CD4-positive, alpha-beta T cell (primary cell): ENCODE measurements around the gene VPS13A. TPM values are rescaled to one million over a fixed set of nuclear protein-coding genes. Genes with fewer than 3 reads are reported as not detected.

Experiments
- ATAC-seq: fragments of 200-7000 bp; cut with Tn5 transposase; one replicate; pipeline ENCODE4 v1.10.0; 2022; ENCODE audit warnings: mild to moderate bottlenecking; ENCODE audit not compliant: poor library complexity
- CTCF ChIA-PET: fragments of 350-600 bp; sonication (Branson Sonifier 250); formaldehyde crosslinking; loops from one replicate; lab custom pipeline; 2021; ENCODE audit warnings: antibody characterized with exemption, inconsistent platforms; lab: Charles Lee
- POLR2A ChIA-PET: fragments of 350-600 bp; sonication (Branson Sonifier 250); formaldehyde crosslinking; loops from one replicate; lab custom pipeline; 2021; ENCODE audit warnings: antibody characterized with exemption, inconsistent platforms; lab: Charles Lee
- DNase-seq, 14 experiments: peaks; one replicate each; pipeline ENCODE4 v3.0.0-alpha.2; 2013 to 2020; ENCODE audit warnings: mixed read lengths in 2 of 14
- H3K27ac ChIP-seq, 2 donors: one replicate each; pipeline versions ENCODE4 v1.5.1 to v1.7.0; 2013; ENCODE audit warnings: low read length in 2 of 2, low read depth in 1 of 2, mild to moderate bottlenecking in 1 of 2
- H3K27me3 ChIP-seq, 2 experiments: 1 replicate in 1 of 2; 2 replicates in 1 of 2; pipeline versions ENCODE4 v1.6.1 to v1.7.0; 2013; ENCODE audit warnings: low read length in 2 of 2, control low read depth in 1 of 2, mild to moderate bottlenecking in 1 of 2, moderate library complexity in 1 of 2; ENCODE audit not compliant: insufficient read depth in 2 of 2, control insufficient read depth in 1 of 2
- H3K36me3 ChIP-seq: one replicate; pipeline ENCODE4 v1.6.1; 2013; ENCODE audit warnings: low read length, control low read depth; ENCODE audit not compliant: insufficient read depth
- H3K4me1 ChIP-seq: one replicate; pipeline ENCODE4 v1.6.1; 2013; ENCODE audit warnings: low read length, control low read depth; ENCODE audit not compliant: insufficient read depth
- H3K4me3 ChIP-seq: one replicate; pipeline ENCODE4 v1.5.1; 2013; ENCODE audit warnings: mild to moderate bottlenecking, low read length, moderate library complexity
- H3K9me3 ChIP-seq, 2 experiments: 1 replicate in 1 of 2; 2 replicates in 1 of 2; pipeline versions ENCODE4 v1.6.1 to v1.7.0; 2013; ENCODE audit warnings: low read length in 2 of 2, mild to moderate bottlenecking in 2 of 2, control low read depth in 1 of 2, moderate library complexity in 1 of 2; ENCODE audit not compliant: control insufficient read depth in 1 of 2, insufficient read depth in 1 of 2
- H3K27ac Mint-ChIP-seq: one replicate; pipeline ENCODE4 v1.8.0; 2020; ENCODE audit warnings: mixed read lengths
- H3K27me3 Mint-ChIP-seq: one replicate; pipeline ENCODE4 v1.8.0; 2021; ENCODE audit warnings: mixed read lengths
- H3K36me3 Mint-ChIP-seq: one replicate; pipeline ENCODE4 v1.8.0; 2021; ENCODE audit warnings: low read depth, mixed read lengths
- H3K4me1 Mint-ChIP-seq: one replicate; pipeline ENCODE4 v1.8.0; 2021; ENCODE audit warnings: low read depth, mixed read lengths
- H3K4me3 Mint-ChIP-seq: one replicate; pipeline ENCODE4 v1.8.0; 2020; ENCODE audit warnings: mild to moderate bottlenecking, mixed read lengths
- H3K9me3 Mint-ChIP-seq: one replicate; pipeline ENCODE4 v1.8.0; 2020; ENCODE audit warnings: mixed read lengths
- intact Hi-C, 2 experiments: fragments of 100-400 bp; cut with DNase I in 1 of 2; cut with micrococcal nuclease in 1 of 2; formaldehyde crosslinking; loops; one replicate each; pipeline versions ENCODE4 v1.15.1 to v1.9.0; 2023 to 2025; cut with DNase I, micrococcal nuclease
- total RNA-seq, 174 experiments: library from RNA in 2 of 174; stranded (reverse) in 2 of 174; gene quantifications; one replicate each; pipeline ENCODE4 v1.2.3 and lab custom pipeline; 2021 to 2026
- TF ChIP-seq, protein P1 (sequence below): fragments of 200-600 bp; IDR thresholded peaks from one replicate; pipeline ENCODE4 v1.8.0; 2022; ENCODE audit warnings: antibody characterized with exemption, mild to moderate bottlenecking

VPS13A gene
- total RNA-seq, 2 experiments from 2014 or later: 37.3 to 41.1 TPM

GRCh38 chr9:77450085-77450475 lies 272.7 kb downstream of the VPS13A start:
- no peaks in the 10 kb centered on the region for H3K9me3 Mint-ChIP-seq
- no peak overlapping the region for H3K27ac ChIP-seq
- no peak overlapping the region for H3K27ac Mint-ChIP-seq
- H3K4me3 Mint-ChIP-seq: no peak overlapping the region
- ATAC-seq (no peak), DNase-seq (no peak)
- peaks cover 16% of the 10 kb centered on the region for H3K4me1 Mint-ChIP-seq
- CTCF ChIA-PET: no interaction called here
- POLR2A ChIA-PET: no interaction called here
- H3K27me3 ChIP-seq: peaks cover 0 to 4% of the 10 kb centered on the region in 2 experiments
- H3K27me3 Mint-ChIP-seq: no peaks in the 10 kb centered on the region
- H3K9me3 ChIP-seq: no peaks in the 10 kb centered on the region
- H3K4me3 ChIP-seq: no peak overlapping the region
- TF ChIP-seq, protein P1, sequence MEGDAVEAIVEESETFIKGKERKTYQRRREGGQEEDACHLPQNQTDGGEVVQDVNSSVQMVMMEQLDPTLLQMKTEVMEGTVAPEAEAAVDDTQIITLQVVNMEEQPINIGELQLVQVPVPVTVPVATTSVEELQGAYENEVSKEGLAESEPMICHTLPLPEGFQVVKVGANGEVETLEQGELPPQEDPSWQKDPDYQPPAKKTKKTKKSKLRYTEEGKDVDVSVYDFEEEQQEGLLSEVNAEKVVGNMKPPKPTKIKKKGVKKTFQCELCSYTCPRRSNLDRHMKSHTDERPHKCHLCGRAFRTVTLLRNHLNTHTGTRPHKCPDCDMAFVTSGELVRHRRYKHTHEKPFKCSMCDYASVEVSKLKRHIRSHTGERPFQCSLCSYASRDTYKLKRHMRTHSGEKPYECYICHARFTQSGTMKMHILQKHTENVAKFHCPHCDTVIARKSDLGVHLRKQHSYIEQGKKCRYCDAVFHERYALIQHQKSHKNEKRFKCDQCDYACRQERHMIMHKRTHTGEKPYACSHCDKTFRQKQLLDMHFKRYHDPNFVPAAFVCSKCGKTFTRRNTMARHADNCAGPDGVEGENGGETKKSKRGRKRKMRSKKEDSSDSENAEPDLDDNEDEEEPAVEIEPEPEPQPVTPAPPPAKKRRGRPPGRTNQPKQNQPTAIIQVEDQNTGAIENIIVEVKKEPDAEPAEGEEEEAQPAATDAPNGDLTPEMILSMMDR: no peak
- H3K36me3 ChIP-seq: no peaks in the 10 kb centered on the region
- intact Hi-C loops: loop anchor here (10.0 kb wide), 2 partner anchors 305 to 765 kb away; no protein-coding TSS in a partner anchor
- no peaks in the 10 kb centered on the region for H3K36me3 Mint-ChIP-seq
- peaks cover 8% of the 10 kb centered on the region for H3K4me1 ChIP-seq

DNA sequence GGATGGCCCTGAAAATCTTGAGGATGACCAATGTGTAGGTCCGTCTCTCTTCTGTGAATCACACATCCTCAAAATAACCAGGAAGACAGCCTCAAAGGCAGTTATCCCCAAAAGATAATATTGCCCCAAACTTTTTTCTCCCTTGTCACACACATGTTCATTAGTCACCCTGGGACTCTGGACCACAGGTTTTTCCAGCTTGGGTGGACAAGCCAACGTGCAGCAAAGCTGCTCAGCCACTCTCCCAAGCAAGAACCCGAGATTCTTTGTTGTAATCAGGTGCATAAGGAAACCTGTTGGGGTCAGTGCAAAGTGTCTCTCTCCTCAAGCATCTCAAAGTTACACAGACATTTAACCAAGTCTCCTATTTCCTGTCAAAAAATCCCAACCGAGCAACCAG lies 274.2 kb downstream of the VPS13A start:
- peaks cover 0 to 4% of the 10 kb centered on the region in 2 experiments for H3K27me3 ChIP-seq
- H3K27me3 Mint-ChIP-seq: no peaks in the 10 kb centered on the region
- ATAC-seq (no peak), DNase-seq (no peak)
- peaks cover 19% of the 10 kb centered on the region for H3K4me1 Mint-ChIP-seq
- H3K4me3 Mint-ChIP-seq: no peak overlapping the region
- H3K9me3 ChIP-seq: no peaks in the 10 kb centered on the region
- peaks cover 8% of the 10 kb centered on the region for H3K4me1 ChIP-seq
- H3K9me3 Mint-ChIP-seq: no peaks in the 10 kb centered on the region
- H3K36me3 Mint-ChIP-seq: no peaks in the 10 kb centered on the region
- ChIA-PET POLR2A (no interaction called here), CTCF (no interaction called here)
- H3K27ac Mint-ChIP-seq: no peak overlapping the region
- H3K36me3 ChIP-seq: no peaks in the 10 kb centered on the region
- no peak overlapping the region for H3K4me3 ChIP-seq
- TF ChIP-seq, protein P1: no peak
- intact Hi-C loops: loop anchor here (10.0 kb wide), 2 partner anchors 303 to 763 kb away; no protein-coding TSS in a partner anchor
- H3K27ac ChIP-seq: no peak overlapping the region

DNA sequence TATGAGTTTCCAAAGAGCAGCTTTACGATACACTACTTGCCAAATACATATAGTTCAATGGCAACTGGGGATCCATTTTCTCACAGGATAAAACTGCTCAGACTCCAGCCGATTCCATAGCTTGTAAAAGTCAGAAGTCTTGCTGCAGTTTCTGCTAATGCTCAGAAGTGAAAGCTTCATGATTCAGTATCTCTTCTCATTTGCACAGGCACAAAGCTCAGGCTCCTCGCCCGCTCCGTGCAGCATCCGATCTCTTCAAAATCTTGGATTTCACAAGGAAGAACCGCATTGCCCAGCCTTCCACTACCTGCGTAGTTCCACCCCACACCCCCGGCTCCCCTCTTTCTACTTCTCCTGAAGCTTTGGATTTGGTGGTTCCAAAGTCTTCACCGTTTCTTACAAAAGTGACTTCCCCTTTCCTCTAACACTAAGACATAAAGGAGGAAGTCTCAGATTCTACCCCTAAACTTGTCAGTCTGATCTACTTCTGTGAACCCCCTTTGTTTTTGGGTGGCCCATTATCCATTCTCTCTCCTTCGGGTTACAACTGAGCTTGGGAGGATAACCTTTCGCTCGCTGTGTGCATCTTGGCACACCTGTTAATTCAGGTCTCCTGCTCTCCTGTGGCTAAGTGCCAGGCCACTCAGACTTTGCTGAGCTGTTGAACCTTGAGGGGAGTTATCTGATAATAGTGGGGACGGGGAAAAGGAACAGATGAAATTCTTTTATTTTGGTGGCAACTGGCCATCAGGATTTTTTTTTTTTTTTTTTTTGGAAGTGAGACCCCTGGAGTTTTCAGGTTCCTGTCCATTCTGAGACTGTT lies 276.7 kb downstream of the VPS13A start:
- CTCF ChIA-PET: interaction anchor here (1.0 to 1.6 kb wide), 2 partner anchors 11 to 20 kb away, joined by 3 to 4 read pairs; no protein-coding TSS in a partner anchor
- H3K4me3 Mint-ChIP-seq: peak overlapping the region; percentile 84
- peak overlapping the region; percentile 28 for H3K27ac Mint-ChIP-seq
- Histone ChIP-seq H3K9me3 (no peaks in the 10 kb centered on the region), H3K27ac (no peak overlapping the region), H3K36me3 (no peaks in the 10 kb centered on the region), H3K27me3 (no peaks in the 10 kb centered on the region), H3K4me3 (peak overlapping the region; percentile 26), H3K4me1 (peaks cover 8% of the 10 kb centered on the region)
- H3K4me1 Mint-ChIP-seq: peaks cover 29% of the 10 kb centered on the region
- H3K27me3 Mint-ChIP-seq: no peaks in the 10 kb centered on the region
- TF ChIP-seq, protein P1: no peak
- POLR2A ChIA-PET: interaction anchor here (0.6 to 1.6 kb wide), 3 partner anchors 22 to 712 kb away, joined by 3 to 6 read pairs (median 5); no protein-coding TSS in a partner anchor
- intact Hi-C loops: loop anchor here (10.0 kb wide), 2 partner anchors 301 to 761 kb away; no protein-coding TSS in a partner anchor
- ATAC-seq: no peak
- no peaks in the 10 kb centered on the region for H3K9me3 Mint-ChIP-seq
- H3K36me3 Mint-ChIP-seq: no peaks in the 10 kb centered on the region
- peak in 1 of 14 experiments; percentile 4 for DNase-seq
